ENCODE measurements around the gene TOX2.

TOX2 gene

DNA sequence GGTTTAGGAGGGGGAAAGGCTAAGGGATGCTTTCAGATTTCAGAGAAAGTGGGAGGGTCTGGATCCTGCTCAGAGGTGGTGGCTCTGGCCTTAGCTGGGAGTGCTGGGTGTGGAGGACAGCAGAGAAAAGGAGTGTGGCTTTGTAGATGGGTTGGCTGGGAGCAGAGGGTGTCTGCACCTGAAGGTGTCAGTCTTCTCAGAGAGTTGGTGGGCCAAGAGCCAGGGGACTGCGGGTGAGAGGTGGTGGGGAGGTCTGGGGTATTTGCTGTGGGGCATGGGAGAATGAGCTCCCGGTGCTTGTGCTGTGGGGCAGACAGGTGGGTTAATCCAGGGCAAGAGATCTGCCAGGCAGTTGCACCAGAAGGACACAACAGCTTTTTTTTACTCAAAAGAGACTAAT is 67.4 kb downstream of the TOX2 start:
- DNase-seq, result no peak

DNA sequence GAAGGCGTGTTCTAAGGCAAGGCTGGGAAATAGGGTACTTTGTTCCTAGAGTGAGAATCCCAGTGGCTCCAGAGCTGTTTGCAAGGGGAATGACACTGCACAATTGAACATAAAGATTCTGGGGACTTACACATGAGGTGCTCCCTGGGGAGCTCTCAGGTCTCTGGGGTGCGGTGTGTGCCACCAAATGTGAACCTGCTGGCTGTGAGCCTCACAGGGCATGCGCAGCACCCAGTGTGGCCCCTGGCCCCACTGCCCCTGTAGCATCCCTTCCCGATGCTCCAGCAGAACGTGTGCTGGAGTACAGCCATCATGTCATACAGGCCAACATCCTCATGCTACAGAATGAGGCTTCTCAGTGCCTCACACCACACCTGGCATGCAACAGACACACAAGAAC is 68.2 kb downstream of the TOX2 start:
- DNase-seq, result no peak

DNA sequence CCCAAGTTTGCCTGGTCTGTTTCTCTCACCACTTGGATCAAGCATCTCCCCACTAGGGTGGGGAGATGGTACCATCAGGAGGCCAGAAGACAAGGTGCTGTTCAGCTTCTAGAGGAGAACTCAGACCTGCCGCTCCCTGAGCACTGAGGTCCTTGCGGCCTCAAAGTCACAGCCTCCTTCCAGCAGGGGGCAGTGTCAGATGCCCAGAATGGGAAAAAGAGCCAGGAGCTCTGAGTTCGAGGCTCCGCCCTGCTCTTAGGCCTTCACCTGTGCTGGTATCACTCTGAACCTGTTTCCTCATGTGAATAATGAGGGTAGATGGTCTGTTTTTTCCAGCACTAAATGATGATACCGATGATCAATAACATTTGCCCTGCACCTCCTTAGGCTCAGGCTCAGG is 68.7 kb downstream of the TOX2 start:
- DNase-seq, result no peak

DNA sequence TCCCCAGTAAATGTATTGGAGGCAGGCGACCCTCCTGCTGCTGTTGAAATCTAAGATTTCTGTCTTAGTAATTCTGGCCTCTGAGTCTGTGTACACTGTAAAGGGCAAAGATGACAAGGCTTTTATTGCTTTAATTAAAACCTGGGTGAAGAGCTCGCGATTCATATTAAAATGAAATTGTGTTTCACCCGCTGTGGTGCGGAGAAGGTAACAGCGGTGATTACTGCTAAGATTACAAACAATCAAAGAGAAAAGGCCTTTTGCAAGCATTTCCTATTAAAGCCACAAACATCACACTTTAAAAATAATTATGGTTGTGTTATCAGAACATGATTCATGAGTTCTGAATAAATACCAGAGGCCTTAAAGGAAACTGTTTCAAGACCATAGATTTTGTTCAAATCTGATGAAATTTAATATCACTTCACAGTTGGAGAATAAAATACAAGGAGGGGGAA is 69.3 kb downstream of the TOX2 start:
- DNase-seq, result no peak

DNA sequence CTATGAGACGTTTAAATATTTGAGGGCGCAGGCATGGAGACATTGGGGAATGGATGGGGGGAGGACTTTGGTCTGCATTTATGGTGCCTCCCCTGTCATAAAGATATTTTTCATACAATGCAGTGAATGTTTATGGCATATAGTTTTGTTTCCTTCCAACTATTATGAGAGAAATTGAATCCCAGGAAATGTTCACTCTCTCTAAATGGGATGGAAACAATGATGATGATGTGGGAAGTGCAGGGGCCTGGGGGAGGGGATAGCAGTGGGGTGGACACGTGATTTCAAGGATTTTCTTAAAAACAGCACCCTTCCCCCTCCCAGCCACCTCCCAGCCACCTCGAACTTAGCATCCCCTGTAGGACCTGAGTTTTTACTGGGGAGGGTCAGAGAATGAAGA is 69.9 kb downstream of the TOX2 start:
- DNase-seq, result no peak

DNA sequence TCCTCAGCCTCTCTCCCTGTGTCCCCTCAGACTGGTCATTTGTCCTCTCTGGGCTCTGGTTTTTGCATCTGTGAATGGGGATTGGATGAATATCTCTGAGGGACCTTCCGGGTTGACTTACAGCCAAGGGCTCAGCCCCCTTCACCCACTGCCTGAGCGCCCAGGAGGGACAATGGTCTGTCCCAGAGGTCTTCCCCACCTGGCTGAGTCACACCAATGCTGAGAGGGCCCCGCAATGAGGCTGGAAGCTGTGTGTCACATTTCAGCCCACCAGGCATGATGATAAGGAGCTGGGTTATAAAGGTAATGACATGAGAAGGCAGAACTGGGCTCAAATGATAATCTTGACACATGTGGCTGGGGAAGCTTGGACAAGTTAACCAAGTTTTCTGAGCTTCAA is 70.5 kb downstream of the TOX2 start:
- no peak for DNase-seq

DNA sequence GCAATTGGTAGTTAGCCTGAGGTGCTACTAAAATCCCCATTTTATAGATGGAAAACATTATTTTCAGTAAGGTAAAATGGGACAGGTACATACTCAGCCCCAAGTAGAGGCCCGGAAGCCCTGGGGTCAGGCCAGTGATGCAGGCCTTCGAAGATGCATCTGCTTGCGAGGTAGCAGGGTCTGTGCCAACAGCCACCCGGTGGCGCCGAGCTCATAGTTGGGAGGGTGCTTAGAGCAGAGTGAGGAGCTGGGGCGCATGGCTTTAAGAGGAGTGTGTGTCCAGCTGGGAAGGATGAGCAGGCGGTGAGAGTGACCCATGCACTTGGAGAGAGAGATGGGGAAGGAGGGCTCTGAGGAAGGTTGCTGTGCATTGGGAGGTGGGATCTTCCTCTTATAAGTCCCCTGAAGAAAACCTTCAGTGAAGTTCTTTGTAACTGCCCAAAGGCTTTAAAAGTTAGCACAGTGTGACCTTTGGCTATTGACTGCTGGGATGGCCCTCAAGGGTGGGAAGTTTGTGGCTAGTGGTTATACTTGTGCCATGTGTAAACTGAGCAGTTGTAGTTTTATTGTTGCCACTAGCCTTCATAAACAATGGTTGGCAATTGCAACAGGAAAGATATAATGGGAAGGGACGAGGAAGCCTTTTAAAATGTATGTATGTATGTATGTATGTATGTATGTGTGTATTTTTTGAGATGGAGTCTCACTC is 71.1 kb downstream of the TOX2 start:
- no peak for DNase-seq

DNA sequence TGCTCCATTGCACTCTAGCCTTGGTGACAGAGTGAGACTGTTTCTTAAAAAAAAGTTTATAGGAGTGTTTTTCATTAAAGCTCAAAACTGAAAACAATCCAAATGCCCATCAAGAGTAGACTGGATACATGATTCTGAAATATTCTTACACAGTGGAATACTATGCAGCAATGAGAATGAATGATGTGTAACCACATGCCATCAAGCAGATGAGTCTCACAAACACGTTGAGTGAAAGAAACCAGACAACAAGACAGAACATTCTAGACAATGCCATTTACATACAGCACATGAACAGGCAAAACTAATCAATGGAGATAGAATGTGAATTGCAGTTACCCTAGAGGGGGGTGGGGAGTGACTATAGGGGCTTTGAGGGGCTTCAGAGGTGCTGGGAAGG is 72.4 kb downstream of the TOX2 start:
- DNase-seq, result no peak

DNA sequence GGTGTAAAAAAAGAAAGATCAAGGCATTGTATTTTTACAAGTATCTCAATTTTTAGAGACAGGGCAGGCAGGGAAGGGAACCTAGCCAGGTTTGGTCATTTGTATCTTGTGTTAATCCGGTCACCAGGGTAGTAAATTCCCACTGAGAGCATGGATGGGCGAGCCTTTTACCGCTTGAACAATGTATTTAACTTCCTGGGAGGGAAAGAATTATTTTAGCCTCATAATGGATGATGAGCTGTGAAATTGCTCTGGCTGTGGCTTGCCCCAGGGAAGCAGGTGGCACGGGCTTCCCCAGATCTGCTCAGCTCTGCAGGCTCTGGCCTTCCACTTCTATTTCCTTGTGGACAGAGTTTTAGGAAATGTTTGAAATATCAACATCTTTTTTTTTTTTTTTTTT is 72.9 kb downstream of the TOX2 start:
- DNase-seq, result no peak

DNA sequence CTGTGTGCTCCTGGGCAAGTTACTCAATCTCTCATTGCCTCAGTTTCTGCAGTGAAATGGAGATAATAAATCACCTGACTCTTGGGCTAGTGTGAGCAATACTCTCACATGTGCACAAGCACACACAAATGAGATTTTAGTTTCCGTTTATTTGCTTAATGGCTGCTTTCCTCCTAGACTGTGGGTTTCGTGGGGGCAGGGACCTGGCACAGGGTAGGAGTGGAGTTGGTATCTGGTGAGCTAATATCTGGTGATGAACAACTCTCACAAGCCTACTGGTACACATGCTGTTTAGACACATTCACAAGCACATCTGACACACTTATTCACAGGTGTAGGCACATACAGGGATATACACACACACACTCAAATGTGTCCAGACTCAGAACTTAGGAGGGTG is 73.8 kb downstream of the TOX2 start:
- no peak for DNase-seq

DNA sequence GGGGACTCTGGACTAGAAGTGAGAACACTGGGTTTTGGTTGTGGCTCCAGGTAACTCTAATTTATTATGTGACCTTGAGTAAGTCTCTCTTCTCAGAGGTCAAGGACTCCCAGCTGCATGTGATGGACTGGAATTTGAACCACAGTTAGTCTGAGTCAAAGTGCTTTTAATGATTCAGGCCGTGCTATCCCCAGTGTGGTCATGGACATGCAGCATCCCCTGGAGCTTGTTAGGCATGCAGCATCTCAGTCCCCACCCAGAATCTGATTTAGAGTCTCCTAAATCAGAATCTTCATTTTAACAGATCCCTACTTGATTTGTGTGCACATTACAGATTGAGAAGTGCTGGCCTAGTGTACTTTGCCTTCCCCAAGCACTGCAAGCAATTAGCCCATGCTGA is 74.2 kb downstream of the TOX2 start:
- DNase-seq, result no peak

DNA sequence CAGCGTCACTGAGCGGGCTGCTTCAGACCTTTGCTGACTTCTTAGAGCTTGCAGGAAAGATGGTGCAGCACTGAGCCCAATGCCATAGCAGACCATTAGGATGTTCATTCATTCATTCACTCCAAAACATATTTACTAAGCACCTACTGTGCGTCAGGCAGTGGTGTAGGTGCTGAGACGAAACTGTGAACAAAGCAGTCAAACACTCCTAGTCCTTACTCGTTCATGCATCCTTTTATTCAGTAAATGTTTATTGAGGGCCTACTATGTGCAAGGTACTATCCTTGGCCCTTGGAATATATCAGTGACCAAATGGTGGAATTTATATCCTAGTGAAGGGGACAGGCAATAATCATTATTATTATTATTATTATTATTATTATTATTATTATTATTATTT is 76.6 kb downstream of the TOX2 start:
- no peak for DNase-seq

DNA sequence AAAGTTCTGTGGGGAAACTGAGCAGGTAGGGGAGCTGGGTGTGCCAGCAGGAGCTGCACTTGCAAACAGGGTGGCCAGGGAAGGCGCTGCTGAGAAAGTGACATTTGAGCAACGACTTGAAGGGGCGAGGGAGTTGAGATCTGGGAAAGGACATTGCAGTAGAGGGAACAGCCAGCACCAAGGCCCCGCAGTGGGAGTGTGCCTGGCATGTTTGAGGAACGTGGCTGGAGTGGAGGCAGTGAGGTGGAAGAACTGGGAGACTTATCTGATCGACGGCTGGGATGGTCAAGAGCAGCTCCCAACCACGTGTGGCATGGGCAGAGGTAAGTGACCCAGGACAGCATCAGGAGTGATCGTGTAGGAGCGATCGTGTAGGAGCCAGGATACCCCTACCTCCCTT is 77.3 kb downstream of the TOX2 start:
- DNase-seq, result no peak

DNA sequence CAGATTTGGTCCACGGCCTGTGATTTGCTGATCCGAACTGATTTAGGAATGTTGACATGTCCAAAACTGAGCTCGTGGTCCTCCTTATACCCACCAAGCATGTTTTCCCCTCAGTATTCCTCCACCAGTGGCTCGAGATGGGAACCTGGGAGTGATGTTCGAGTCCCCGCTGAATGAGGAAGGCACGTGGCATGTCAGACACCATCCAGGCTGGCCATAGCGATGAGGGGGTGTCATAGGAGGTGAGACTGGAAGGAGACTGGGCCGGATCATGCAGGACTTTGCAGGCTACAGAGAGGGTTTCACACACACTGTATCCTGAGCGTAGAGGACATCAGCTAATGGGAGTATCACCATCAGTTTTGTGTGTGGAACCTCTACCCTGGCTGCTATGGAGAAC is 78.2 kb downstream of the TOX2 start:
- DNase-seq, result no peak

DNA sequence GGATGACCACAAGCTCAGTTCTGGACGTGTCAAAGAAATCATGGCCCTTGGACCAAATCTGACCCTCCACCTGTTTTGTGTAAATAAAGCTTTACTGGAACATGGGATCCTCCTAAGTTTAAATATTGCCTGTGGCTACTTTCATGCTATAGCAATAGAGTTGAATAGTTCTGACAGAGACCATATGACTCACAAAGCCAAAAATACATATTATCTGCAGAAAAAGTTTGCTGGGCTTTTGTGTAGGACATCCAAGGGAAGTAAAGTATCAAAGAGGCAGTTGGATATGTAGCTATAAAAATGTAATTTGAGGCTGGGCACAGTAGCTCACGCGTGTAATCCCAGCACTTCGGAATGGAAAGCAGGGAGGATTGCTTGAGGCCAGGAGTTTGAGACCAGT is 78.9 kb downstream of the TOX2 start:
- DNase-seq, result no peak

DNA sequence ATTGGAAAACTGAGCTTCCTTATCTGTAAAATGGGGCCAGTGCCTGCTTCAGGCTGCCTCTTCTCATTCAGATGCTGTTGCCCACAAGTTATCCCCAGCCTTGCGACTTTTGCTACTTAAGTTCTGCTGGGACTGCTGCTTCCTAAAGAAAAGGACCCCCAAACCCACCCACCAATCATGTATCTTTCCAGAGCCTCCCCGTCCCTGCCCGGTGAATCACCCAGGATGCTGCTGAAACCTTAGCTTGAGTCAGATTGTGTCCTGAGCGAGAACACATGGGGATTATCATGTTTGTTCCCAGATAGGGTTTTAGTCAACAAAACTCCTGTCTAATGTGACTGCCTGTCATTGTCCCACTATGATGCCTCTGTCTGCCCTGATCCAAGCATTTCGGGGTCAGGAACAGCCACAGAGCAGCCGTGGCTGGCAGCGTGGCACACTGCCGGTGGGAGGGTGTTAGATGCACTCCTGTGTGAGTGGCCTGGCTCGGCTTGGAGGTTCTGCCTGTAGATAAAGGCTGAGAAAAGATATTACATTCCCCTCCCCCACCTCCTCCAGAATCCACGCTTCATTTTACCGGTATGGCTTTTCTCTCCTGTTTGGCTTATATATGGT is 79.9 kb downstream of the TOX2 start:
- no peak for DNase-seq

DNA sequence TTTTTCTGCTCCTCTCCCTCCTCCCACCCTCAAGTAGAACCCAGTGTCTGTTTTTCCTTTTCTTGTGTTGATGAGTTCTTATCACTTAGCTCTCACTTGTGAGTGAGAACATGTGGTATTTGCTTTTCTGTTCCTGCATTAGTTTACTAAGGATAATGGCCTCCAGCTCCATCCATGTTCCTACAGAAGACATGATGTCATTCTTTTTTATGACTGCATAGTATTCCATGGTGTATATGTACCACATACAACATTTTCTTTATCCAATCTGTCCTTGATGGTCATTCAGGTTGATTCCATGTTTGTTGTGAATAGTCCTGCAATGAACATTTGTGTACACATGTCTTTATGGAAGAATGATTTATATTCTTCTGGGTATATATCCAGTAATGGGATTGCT is 81.0 kb downstream of the TOX2 start:
- DNase-seq, result no peak

DNA sequence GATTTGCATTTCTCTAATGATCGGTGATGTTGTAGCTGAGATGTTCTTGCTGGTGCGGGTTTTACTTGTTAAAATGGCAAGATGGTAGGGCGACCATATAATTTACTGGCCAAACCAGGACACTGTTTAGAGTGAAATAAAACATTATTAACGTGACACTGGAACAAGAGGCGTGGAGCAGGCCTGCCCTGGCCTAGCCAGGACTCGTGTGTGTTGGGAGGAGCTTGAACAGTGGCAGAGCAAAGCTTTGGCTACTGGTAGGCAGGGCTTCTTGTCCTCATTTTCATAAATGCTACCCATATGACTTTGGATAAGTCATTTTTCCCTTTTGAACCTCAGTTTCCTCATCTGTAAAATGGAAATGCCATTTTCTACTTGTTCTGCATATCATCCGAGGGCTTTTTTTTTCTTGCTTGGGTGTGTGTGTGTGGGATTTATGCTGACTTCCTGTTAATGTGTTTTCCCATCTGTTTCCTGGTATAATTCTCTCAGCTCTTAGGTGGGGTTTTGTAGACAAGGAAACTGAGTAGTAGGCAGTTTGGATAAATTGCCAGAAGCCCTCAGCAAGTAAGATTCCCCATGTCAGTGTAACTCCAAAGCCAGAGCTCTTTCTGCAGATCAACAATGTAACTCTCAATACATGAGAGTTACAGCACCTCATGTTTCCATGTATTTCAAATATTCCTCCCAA is 81.7 kb downstream of the TOX2 start:
- DNase-seq, result no peak

DNA sequence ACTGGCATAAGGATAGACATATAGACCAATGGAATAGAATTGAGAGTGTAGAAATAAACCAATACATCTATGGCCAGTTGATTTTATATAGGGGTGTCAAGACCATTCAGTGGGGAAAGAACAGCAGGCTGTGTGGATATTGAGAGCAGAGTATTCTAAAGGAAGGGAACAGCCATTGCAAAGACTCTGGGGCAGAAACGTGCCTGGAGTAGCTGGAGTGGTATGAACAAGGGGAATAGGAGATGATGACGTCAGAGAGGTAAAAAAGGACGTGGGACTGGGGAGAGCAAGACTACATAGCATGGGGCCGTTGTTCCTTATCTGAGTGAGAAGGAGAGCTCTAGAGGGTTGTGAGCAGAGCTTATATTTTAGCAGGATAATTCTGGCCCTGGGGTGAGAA is 85.2 kb downstream of the TOX2 start:
- no peak for DNase-seq

DNA sequence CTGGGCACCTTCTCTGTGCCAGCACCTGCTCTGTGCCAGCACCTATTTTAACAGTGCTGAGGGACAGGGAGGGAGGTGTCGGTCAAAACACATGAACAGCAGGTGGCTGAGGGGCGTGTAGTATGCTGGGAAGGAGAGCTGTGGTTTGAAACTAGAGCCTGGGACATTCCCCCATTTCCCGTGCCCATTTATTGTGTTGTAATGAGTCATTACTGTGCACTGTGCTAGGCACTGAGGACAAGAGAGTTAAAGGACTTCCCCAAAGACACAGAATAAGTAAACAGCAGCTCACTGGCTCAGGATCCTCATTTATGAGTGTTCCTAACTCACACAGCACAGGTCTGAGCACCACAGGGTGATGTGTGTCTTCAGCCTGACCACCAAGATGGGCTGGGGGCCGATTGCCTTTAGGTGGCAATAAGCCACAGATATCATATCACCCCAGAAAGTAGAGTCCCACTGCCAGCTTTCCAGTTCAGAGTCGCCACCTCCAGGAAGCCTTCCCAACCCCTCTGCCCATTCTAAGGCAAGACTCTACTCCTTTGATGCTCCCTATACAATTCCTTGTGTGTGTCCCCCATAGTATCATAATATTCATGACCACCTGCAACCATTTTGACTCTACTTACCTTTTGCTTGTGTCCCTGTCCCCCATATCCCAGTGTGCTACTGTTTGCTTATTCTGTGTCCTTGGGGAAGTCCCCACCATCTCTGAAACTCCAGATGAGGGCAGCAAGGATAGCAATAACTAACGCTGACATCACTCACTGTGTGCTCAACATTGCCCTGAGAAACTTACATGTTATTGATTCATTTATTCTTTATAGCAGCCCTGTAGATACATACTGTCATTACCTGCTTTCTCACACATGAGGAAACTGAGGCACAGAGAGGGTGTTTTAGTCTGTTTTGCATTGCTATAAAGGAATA is 87.3 kb downstream of the TOX2 start:
- DNase-seq, result no peak

DNA sequence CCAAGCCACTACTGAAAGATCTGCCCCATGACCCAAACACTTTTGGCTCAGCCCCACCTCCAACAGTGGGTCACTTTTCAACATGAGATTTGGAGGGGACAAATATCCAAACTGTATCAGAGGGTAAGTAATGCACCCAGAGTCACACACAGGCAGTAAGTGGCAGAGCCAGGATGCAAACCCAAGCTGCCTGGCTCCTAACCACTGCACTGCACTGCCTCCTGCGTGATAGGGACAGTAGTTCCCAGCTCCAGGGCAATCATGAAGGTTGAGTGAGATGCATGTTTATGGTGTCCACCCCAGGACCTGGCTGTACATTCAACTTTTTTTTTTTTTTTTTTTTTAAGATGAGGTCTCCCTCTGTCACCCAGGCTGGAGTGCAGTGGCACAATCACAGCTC is 88.2 kb downstream of the TOX2 start:
- no peak for DNase-seq

DNA sequence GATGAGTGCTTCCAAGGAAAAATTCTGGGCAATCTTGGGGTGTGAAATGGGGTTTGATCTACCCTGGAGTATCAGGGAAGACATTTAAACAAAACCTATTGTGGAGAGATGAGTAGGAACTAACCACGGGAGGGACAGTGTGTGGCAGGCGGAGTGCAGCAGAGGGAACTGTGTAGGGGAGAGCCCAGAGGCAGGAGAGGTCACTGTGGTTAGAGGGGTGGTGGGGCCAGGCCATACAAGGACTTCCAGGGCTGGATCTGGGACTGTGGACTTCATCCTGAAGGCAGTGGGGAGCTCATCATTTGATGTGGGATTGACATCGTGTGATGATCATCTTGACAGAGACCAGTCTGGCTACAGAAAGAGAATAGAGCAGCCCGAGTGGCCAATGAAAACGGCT is 89.0 kb downstream of the TOX2 start:
- DNase-seq, result no peak

DNA sequence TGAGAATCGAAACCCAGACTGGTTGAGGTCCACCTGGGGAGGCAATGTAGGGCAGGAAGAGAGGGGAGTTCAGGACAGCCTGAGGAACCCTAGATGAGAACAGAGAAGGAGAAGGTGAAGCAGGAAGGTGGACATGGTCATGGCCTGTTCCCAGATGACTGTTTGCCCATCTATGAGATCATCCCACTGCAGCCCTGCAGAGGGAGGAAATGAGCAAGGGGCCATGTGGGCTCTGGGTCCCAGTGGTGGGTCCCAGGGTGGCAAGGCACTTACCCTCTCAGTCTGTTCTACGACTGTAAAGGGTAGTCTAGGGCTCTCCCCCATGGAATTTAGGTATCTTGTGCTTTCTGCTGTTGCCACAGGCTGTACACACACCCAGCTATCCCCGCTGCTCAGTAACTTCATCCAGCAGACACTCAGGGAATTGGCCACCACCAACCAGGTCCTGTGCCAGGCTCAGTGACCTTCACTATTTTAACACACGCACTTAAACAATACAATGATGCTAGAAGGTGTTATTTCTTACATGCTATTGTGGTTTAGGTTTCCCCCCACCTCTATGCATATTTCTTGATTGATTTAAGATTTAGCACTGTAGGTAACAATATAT is 89.8 kb downstream of the TOX2 start:
- DNase-seq, result no peak
